ENCODE data around the gene FLACC1. TPM values are rescaled to one million over a fixed set of nuclear protein-coding genes. Genes with fewer than 3 reads are reported as not detected.
A peak's percentile ranks its signal among the peaks of the same experiment; 100 is the strongest.

The FLACC1 gene
- total RNA-seq, 1 donor from 2014 or later, result 1.2 TPM

DNA sequence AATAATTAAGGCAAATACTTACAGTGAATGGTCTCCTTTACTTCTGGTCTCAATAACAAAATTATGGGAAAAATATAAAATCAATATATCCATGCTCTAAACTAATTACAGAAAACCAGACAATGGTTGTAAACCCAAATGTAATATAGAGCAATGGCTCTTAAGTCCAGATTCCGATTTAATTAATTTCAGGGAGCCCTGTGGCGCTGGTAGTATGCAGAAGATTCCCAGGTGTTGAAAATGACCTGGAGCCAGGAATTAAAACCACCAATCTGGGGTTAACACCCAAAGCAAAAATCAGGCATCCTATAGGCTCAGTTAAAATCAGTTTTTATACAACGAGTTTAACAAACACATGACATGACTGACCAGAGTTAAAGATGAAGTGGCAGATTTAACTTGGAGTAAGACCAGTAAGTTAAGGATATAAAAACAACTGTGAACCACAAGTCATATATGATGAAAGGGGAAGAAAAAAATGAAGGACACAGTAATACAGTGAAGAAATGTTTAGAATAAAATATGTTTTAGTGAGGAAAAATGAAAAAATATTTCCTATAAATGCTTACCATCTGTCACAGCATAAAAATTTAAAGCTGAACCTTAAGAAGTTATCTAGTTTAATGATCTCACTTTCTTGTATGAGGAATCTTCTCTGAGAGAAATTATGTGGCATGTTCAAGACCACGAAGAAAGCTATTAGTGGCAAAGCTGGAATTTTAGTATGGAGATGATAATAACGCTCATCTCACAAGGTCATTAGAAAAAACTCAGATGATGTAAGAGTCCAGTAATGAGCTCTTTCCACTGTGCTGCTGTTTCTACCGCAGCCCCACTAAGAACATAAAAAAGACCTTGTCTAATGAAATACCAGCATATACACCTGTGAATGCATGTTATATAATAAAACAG is 45.8 kb upstream of the FLACC1 start:
- H3K27ac Mint-ChIP-seq (ENCODE audit: unreplicated experiment), result peak overlapping the region; percentile 65
- no peak for DNase-seq
- no peak overlapping the region for H3K4me3 Mint-ChIP-seq (ENCODE audit: unreplicated experiment)
- no peaks in the 10 kb centered on the region for H3K36me3 Mint-ChIP-seq (ENCODE audit: unreplicated experiment)
- H3K4me1 Mint-ChIP-seq (ENCODE audit: low read depth, unreplicated experiment), result no peaks in the 10 kb centered on the region
- no peaks in the 10 kb centered on the region for H3K27me3 Mint-ChIP-seq (ENCODE audit: unreplicated experiment)
- no peaks in the 10 kb centered on the region for H3K9me3 Mint-ChIP-seq (ENCODE audit: unreplicated experiment)
- TF ChIP-seq, protein P1, sequence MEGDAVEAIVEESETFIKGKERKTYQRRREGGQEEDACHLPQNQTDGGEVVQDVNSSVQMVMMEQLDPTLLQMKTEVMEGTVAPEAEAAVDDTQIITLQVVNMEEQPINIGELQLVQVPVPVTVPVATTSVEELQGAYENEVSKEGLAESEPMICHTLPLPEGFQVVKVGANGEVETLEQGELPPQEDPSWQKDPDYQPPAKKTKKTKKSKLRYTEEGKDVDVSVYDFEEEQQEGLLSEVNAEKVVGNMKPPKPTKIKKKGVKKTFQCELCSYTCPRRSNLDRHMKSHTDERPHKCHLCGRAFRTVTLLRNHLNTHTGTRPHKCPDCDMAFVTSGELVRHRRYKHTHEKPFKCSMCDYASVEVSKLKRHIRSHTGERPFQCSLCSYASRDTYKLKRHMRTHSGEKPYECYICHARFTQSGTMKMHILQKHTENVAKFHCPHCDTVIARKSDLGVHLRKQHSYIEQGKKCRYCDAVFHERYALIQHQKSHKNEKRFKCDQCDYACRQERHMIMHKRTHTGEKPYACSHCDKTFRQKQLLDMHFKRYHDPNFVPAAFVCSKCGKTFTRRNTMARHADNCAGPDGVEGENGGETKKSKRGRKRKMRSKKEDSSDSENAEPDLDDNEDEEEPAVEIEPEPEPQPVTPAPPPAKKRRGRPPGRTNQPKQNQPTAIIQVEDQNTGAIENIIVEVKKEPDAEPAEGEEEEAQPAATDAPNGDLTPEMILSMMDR (IDR thresholded peaks at IDR 0.05; ENCODE audit: partially characterized antibody, unreplicated experiment), result no peak

DNA sequence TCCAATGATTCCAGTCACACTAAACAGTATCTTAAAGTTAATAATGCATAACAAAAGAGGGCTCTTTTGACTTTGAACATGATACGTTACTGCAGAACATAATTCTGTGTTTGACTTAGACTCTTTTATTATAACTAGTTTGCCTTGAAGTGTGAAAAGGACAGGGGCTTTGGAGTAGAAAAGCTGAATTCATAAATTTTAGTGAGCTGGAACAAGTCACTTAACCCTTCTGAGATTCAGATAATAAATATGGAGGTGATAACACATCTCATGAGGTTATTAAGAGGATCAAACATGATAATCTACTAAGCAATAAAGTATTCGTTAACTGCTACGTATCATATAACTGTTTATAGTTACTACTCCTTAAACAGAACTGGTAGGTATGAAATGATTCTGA is 44.7 kb upstream of the FLACC1 start:
- Mint-ChIP-seq H3K36me3 (ENCODE audit: unreplicated experiment) (no peaks in the 10 kb centered on the region), H3K4me3 (ENCODE audit: unreplicated experiment) (no peak overlapping the region), H3K27me3 (ENCODE audit: unreplicated experiment) (no peaks in the 10 kb centered on the region), H3K27ac (ENCODE audit: unreplicated experiment) (no peak overlapping the region), H3K9me3 (ENCODE audit: unreplicated experiment) (no peaks in the 10 kb centered on the region), H3K4me1 (ENCODE audit: low read depth, unreplicated experiment) (no peaks in the 10 kb centered on the region)
- TF ChIP-seq, protein P1 (IDR thresholded peaks at IDR 0.05; ENCODE audit: partially characterized antibody, unreplicated experiment), result no peak
- DNase-seq, result no peak

DNA sequence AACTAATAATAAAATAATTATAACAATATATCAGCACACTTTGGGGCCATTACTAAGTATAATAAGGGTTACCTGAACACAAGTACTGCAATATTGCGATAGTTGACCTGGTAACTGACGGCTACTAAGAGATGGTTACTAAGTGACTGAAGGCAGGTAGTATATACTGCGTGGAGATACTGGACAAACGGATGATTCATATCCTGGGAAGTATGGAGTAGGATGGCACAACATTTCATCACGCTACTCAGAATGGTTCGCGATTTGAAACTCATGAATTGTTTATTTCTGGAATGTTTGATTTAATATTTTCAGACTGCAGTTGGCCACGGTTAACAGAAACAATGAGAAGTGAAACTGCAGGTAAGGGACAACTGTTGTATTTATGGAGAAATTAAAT is 39.5 kb upstream of the FLACC1 start:
- TF ChIP-seq, protein P1 (IDR thresholded peaks at IDR 0.05; ENCODE audit: partially characterized antibody, unreplicated experiment), result no peak
- Mint-ChIP-seq H3K27ac (ENCODE audit: unreplicated experiment) (no peak overlapping the region), H3K4me3 (ENCODE audit: unreplicated experiment) (no peak overlapping the region), H3K27me3 (ENCODE audit: unreplicated experiment) (no peaks in the 10 kb centered on the region), H3K9me3 (ENCODE audit: unreplicated experiment) (no peaks in the 10 kb centered on the region), H3K4me1 (ENCODE audit: low read depth, unreplicated experiment) (no peaks in the 10 kb centered on the region), H3K36me3 (ENCODE audit: unreplicated experiment) (no peaks in the 10 kb centered on the region)
- DNase-seq, result no peak

DNA sequence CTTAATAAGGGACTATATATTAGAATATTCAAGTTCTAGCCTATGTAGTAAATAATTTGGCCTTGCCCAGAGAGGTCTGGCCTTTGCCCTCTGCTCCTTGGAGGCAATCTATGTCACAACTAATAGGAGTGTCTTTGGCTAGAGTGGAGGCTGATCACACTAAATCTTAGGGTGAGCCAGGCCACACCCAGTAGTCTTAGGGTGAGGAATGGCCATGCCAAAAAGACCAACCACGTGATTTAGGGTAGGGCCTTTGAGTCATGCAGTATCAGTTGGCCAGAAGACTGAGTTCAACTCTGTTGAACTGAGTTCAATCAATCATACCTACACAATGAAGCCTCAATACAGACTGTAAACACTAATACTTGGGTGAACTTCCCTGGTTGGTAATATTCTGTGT is 26.0 kb upstream of the FLACC1 start:
- no peak overlapping the region for H3K27ac Mint-ChIP-seq (ENCODE audit: unreplicated experiment)
- no peak overlapping the region for H3K4me3 Mint-ChIP-seq (ENCODE audit: unreplicated experiment)
- H3K4me1 Mint-ChIP-seq (ENCODE audit: low read depth, unreplicated experiment), result no peaks in the 10 kb centered on the region
- H3K9me3 Mint-ChIP-seq (ENCODE audit: unreplicated experiment), result no peaks in the 10 kb centered on the region
- TF ChIP-seq, protein P1 (IDR thresholded peaks at IDR 0.05; ENCODE audit: partially characterized antibody, unreplicated experiment), result no peak
- H3K27me3 Mint-ChIP-seq (ENCODE audit: unreplicated experiment), result no peaks in the 10 kb centered on the region
- no peak for DNase-seq
- peaks cover 10% of the 10 kb centered on the region for H3K36me3 Mint-ChIP-seq (ENCODE audit: unreplicated experiment)

Measured in glutamatergic neuron (in vitro differentiated cells).